CD1c-positive myeloid dendritic cell (primary cell): ENCODE measurements around the gene RAD18.

ENCODE experiments used
- DNase-seq: peaks from one replicate; pipeline ENCODE4 v3.0.0-alpha.2; 2016; ENCODE audit errors: extremely low spot score

The RAD18 gene

DNA sequence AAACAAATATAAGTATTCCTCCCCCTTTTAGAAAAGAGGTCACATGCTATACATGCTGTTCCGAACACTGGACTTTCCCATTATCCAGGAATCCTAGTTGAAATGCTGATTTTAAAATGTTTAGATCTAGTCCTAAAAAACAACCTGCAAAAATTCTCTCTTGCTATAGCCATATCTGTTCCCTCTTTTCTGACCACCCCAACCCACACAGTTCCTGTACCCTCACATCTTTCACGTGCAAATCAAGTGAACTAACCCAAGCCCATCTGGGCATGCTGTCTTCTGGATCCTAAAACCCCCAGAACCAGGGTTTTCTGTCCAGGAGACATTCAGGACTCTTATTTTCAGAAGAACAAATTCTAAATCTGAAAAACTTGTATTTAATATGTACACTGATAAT lies 67.4 kb downstream of the RAD18 start:
- no peak for DNase-seq

DNA sequence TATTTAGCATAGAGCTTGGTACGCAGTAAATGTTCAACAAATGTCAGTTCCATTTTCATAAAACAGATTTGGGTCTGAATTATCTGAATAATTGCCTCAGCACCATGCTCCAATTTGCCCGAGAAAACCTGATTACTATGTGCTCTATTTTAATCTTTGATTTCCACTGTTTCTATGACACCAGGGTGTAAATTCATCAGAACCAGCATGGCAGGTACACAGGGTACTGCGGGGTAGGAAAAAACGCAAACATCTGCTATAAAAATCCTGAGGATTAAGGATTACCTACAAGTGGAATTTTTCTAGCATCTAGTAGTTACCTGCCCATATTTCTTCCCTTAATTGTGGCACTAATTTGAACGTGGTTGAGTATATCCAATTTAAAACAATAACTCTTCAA lies 70.3 kb downstream of the RAD18 start:
- no peak for DNase-seq

DNA sequence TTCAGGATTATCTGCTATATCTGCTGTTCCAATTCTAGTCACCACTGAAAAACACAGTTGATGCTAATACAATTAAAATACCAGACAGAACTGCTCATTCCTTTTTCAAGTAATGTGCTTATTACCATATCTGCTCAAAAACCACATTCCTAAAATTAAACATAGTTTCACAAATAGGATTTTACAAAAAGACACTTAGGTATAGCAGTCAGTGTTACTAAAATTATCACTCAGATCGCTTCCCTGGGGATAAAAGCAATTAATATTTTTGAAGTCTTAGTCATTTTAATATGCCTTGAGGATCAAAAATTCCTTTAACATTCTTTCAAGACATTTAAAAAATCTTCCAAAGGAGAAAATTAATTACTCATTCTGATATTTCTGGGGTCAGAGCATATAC lies 71.5 kb downstream of the RAD18 start:
- no peak for DNase-seq

DNA sequence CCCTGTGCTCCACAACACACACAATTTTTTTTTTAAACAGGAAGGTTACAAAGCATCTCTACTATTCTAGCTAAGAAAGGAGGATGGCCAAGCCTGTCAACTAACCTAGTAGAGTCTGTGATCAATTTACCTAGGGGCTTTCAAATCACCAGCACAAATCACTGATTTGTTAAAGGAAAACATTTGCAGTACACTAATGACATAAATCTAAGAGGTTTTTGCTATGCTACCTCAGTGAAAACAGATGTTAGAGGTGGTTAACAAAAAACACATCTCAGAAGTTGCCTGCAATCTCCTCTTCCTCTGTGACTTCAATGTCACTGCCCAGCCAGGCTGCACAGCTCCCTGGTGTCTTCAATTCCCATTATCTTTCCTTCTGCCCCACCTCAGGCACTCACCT lies 72.0 kb downstream of the RAD18 start:
- DNase-seq = no peak

DNA sequence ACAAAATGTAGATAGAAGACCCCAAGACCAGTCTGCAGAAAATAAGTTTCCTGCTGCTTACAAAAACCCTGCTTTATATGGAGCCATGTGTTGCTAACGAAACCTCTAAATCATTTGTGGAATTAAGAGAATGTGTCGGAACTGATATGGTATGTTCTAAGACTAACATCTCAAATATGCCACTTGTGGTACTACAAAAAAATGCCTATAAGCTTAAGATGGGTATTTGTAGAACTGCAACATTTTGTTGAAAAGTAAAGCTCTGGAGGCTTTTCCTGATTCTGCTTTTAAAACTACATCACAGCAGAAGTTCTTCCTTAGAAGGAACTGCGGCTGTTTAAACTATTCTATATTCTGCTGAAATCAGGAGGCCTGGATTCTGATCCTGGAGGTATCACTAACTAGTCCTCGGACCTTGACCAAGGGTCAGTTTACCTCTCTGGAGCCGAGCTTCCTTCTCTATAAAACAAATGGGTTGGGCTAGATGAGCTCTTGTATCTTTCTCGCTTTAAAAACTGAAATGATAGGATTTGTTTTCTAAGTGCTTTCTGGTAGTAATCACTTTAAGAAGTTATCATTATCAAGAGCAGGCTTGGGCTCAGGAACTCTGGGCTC lies 74.9 kb downstream of the RAD18 start:
- no peak for DNase-seq

DNA sequence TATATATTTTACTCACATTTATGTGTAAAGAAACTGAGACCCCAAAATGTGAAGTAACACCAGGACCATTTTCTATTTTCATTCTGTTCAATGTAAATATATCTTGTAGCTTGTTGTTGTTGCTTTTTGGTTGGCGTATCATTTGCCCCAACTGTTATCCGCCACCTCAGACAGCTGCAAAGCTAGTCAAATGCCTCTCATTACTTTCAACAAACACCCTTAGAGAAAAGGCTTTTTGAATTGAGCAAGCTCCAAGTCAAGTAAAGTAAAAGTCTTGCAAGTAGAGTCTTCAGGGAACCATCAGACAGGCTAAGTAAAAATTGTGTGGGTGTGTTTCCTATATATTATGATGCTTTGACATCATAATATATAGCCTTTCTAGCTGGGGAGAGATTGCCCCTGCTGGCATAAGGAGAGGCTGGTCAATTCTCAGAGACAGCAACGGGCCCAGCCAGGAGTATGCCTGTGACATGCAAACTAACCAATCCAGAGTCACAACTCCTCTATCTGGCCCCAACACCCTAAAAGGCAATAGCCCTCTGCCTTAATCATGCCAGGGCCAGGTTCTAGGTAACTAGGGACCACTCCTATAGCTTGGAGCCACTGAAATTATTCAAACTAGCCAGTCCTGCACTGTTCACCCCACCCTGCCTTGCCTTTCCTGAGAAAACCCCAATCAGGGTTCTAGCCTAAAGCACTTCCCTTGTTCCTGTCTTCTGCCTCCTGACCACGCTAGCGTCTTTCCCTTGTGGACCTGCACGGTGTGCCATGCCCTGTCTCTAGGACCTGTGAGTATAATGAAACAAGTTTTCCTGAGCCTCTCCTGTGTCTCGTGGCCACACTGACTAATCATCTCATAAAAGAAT lies 75.6 kb downstream of the RAD18 start:
- no peak for DNase-seq

DNA sequence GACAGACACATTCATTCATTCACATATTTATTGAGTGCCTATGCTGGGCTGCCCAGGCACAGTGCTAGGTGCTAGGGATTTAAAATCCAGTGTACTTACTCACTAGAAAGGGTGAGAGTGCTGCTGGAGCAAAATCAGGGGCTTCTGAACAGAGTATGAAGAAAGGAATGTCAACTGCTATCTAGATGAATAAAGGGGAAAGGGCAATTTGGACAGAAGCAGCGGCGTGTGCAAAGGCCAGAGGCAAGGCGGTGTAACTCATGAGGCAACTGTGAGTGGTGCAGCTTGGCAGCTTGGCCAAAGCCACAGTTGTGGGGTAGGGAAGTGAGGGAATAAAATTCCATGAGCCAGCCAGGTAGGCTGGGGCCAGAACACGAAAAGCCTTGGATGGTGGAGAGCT lies 76.7 kb downstream of the RAD18 start:
- no peak for DNase-seq

DNA sequence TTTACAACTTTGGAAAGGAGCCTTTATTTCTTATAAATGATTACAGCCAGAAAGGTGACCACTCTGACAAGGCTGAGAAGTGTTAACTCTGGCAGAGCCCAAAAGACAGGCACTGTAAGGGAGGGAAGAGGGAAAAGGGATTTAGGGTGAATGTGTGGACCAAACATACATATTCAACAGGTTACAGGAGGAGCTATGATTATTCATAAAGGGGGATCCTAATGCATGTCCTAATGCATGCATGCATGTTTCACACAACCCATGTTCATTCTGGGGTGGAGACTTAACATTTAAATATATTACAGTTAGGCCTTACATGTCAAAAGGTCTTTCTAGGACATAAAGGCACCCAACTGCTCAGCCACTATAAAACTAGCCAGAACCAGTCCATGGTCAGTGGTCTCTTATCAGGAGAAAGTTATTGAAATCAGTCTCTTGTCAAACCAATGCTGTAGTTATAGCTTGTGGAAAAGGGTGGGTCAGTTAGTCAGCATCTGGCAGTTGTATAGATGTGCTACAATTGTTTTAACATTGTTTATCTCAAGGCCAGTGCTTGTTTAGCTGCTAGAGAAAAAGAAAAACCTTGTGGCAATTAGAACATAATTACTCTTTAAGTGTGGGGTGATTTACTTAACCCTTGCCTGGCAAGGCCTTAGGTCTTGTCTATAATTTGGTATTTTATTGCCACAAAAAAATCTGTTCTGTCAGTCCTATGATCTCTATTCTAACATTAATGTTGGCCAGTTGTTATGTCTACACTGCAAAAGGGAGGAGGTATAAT lies 77.5 kb downstream of the RAD18 start:
- DNase-seq = no peak

DNA sequence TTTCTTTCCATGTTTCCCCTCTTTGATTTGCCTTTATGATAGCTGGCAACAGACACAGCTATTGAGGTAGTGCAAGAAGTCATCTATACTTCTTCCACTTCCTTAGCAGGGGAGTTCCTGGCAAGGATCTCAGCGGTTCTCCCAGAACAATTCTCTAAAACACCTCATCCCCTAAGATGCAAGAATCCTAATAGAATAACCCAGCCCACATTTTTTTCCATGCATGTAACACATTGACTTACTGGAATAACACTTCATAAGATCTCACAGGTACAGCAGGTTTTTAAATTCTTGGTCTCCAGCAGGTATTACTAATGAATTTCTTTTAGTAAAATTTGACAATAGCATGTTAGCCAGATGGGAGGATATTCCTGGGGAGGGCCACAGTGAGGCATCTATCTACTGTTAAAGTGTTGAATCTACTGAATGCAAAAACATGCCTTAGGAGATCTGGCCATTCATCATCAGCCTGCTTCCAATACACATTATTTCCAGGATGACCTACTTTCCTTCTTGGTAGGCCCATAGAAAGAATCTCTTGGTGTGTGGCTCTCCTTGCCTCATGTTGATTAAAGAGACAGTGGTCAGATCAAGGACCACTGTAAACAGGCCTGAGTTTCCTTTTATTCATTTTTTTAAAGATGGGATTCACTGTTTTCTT lies 78.5 kb downstream of the RAD18 start:
- no peak for DNase-seq

DNA sequence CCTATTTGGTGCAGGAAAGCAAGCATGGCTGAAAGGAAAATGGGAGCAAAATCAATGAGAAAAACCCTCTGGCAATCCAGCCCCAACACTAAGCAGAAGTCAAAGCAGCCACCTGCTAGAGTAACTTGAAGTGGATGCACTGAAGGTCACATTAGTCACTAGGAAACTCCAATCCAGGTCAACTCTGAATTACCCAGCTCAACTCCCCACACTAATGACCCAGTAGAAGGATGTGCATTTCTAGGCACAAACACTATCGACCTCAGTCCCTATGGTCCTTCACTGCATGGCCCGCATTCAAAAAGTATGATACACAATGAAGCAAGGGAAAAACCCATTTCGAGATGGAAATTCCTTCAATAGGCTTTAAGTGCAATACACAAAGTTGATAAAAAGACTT lies 80.6 kb downstream of the RAD18 start:
- DNase-seq = no peak

DNA sequence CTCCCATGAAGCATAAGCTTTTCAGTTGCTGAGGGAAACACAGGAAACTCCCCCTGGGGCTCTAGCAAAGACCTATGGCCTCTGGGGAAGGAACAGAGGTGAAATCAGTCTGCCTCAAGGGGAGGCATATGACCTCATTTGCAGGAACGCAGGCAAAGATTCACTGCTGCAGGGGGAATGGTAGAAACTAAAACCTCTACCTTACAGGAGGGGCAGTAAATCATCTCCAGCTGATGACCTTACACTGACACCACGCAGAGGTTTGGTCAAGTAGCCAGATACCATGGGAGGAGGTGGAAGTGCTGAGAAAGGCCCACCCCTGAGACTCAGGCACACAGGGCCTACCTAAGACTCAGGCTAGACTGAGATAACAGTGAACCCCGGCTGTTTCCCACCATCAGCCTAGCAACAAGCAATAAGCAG lies 81.1 kb downstream of the RAD18 start:
- DNase-seq = no peak

DNA sequence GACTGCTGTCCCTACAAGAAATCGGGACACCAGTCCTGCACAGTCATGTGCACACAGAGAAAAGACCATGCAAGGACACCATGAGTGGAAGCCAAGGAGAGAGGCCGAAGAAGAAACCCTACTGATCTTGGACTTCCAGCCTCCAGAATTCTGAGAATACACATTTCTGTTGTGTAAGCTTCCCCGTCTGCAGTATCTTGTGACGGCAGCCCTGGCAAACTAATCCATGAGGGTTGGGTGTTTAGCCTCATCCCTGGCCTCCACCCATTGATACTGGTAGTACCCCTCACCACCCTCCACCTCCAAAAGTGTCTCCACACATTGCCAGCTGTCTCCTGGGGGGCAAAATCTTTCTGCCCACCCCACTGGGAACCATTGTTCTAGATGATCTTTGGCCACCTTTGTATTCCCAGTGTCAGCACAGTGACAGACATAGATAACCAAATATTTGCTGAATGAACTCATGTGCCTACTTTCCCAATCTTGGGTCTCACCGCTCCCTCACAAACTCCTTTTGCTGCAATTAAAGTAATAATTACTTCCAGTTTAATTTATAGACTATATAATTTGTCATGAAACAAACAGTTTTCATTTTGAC lies 83.8 kb downstream of the RAD18 start:
- no peak for DNase-seq

DNA sequence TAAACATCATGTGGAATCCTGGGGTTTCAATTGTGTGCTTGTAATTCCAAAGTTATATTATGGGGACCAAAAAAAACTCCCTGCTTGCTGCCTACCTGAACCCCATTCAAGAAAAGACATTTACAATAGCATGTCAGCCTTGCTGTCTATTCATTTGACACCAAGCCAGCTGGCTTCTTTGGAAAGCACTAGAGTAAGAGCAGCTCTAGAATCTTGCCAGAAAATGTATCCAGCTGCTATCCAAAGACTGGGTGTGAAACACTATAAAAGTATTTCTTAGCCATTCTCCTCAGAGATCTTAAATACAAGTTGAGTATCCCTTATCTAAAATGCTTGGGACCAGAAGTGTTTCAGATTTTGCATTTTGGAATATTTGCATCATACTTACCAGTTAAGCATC lies 87.4 kb downstream of the RAD18 start:
- DNase-seq = no peak

DNA sequence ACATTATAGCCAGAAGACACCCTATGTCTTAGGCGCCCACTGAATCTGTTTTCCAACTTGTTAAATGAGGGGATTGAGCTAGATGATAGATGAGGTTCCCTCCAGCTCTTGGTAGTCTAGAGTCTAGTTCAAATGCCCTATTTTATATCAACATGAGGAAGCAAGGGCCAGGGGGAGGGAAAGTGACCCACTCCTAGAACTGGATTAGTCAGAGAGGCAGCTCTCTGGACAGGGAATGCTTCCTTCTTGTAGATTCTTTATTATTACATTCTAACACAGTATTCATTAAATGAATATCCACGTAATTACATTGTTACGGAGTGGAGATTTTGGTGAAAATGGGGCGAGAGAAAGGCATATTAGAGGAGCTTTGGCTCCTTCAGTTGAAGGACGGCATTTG lies 89.5 kb downstream of the RAD18 start:
- no peak for DNase-seq

DNA sequence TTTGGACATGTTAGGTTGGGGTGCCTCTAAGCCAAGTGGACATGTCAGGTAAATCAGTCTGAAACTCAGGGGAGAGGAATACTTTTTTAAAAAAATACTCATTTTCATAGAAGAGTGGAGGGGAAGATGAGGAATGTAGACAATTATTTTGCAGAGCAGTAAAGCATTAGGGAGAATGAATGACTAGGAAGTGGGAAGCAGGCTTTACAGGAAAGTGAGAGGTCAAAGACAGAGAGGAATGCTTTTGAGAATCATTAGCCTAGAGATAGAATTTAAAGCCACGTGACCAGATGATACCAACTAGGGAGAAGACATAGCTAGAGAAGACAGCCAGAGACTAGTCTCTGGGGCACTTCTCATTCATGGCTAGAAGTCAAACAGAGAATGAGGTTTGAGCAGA lies 91.0 kb downstream of the RAD18 start:
- no peak for DNase-seq

DNA sequence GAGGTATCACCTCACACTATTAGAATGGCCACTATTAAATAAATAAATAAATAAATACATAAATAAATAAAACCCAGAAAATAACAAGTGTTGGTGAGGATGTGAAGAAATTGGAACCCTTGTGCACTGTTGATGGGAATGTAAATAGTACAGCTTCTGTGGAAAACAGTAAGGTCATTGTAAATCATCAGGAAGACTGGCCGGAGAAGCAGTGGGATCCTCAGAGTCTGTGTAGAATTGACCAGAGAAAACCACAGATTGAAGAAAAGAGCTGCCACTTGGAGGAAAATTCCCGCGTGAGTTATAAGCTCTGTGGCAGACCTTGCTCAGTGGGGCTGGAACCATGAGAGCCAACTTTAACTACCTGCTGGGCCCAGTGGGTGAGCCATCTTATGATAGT lies 92.0 kb downstream of the RAD18 start:
- DNase-seq = no peak

DNA sequence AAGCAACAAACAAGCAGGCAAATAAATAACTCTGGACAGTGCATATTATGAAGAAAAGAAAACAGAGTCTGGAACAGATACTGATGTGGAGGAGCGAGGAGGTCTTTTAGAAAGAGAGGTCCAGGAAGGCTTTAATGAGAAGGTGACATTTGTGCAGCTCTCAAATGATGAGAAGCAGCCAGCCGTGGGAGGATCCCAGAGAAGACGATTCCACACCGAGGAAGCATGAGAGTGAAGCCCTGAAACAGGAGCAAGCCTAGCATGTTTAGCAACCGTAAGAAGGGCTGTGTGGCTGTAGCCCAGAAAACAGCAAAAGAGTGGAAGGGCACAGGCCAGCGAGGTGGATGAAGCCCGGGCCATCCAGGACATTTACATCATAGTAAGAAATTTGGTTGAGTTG lies 93.1 kb downstream of the RAD18 start:
- DNase-seq = no peak

DNA sequence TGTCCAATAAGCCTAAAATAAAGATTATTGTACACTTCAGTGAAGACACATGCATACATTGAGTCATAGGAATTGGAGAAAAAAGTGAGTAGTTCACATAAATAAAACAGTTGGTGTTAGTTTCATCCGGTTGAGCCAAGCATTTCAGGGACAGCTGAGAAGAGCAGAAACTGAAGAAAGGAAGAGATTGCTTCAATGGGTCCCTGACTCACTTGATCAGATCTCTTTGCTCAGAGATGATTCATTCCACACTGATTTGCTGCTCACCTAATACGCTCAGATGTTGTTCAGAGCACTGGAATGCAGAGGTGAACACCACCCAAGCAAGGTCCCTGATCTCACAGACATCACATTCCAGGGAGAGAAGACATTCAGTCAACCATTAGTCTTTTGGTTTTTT lies 93.7 kb downstream of the RAD18 start:
- no peak for DNase-seq

DNA sequence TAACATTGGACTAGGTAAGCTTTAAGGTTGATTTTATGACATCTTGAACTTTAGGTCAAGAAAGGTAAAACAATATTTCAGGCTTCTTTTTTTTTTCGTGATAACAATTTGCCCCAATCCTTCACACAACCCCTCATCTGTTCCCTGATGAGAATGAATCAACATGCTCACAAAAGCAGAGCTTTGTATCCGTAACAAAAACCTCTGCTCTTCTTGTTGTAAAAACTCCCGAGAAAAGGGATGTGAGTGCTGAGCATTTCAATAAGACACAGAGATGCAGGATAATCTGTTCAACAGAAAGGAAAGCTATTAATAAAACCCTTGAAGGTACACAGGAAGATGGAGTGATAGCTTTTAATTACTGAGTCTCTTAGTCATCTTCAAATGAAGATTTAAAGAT lies 94.3 kb downstream of the RAD18 start:
- no peak for DNase-seq

DNA sequence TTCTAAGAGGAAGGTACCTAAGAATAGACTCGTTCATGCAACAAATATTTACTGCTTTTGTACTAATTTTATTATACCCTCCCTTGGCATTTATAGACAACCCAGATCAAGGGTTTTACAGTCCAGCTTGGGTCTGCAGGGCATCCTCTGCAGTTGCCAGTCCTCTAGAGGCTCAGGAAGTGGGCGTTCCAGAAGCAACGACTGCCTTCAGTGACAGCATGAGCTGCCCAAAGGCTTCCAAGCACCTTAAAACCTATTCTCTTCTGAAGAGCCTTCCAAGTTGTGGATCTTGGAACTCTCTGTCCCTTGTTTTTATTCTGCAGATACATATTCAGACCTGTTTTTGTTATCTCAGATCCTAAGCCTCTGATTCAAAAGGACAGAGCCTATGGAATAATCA lies 95.6 kb downstream of the RAD18 start:
- no peak for DNase-seq

DNA sequence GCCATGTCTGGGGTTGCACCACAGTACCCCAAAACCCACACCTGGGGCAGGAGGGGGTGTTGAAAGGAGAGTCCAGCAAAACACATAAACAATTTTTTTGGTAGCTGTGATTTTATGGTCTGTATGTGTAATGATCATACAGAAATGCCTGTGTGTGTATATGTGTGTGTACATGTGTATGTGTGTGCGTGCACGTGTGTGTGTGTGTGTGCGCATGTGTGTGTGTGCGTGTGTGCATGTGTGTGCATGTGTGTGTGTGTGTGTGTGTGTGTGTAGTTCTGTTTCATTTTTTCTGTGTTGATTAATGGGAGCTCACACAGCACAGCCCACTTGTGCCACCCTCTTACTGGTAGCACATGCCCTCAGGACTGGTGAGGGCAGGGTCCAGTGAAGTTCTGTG lies 97.6 kb downstream of the RAD18 start:
- no peak for DNase-seq
